ENCODE measurements around the gene SARS2.
"Not testable (repeated sequence)": the region's sequence is repeated elsewhere in the genome, so short reads cannot be mapped to it uniquely, and the experiment has no call there.

Gene SARS2

GRCh38 chr19:38946229-38947010 lies 15.9 kb upstream of the SARS2 start:
- DNase-seq, result no peak

GRCh38 chr19:38945562-38946228 lies 15.1 kb upstream of the SARS2 start:
- no peak for DNase-seq

DNA sequence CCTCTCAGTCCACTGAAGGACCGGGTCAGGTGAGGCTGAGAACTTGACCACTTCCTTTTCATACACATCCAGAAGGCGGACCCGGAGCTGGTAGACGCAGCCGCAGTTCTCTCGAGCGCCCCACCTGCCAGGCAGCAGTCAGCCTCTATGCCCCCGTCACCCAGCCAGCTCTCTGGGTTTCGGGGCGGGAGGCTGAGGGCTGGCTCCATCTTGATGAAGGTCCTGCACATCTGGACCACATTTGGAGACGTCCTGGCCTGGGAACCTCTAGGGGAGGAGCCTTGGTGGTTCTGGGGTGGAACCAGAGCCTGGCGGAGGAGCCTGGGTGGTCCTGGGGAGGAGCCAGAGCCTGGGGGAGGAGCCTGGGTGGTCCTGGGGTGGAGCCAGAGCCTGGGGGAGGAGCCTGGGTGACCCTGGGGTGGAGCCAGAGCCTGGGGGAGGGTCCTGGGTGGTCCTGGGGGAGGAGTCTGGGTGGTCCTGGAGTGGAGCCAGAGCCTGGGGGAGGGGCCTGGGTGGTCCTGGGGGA lies 14.5 kb upstream of the SARS2 start:
- DNase-seq, result peak; percentile 5

- DNase-seq, result no peak
These were observed 12.1 kb upstream of the SARS2 start for GRCh38 chr19:38942471-38943181.

DNA sequence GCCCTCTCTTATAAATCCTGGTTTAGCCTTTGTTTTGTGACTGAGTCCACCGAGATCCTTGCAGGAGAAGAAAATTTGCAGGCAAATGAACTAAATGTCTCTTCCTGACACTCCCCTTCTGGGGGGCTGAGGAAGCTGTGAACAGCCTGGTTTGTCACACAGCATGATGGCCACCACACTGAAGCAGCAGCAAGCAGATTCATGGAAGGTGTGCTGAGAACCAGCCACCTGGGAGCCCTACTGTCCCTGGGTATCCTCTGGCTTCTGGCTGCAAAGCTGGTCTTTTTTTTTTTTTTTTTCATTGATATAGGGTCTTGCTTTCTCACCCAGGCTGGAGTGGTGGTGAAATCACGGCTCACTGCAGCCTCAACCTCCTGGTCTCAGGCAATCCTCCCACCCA lies 11.4 kb upstream of the SARS2 start:
- no peak for DNase-seq

DNA sequence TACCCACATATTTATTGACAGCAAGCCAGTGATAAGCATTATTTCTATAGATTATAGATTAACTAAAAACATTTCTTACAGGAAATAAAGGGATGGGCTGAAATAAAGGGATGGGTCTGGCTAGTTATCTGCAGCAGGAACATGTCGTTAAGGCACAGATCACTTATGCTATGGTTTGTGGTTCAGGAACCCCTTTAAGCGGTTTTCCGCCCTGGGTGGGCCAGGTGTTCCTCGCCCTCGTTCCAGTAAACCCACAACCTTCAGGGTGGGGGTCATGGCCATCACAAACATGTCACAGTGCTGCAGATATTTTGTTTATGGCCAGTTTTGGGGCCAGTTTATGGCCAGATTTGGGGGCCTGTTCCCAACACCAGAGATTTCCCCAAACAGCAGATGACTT lies 10.9 kb upstream of the SARS2 start:
- not testable (repeated sequence) for DNase-seq

DNA sequence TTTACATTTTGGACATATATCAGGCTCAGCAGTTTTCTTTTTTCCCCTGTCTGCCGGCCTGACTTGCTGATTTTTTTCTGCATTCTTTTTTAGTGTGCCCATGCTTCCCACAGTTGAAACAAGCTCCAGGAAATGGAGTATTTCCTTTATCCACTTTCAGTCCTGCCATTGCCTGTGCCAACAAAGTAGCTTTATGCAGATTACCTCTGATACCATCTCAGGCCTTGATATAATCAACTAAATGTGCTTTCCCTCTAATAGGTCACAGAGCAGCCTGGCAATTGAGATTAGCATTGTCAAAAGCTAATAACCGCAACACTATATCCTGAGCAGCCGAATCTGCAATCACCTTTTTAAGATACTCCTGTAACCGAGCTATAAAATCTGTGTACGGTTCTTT lies 9.4 kb upstream of the SARS2 start:
- no peak for DNase-seq

GRCh38 chr19:38933544-38933943 lies 3.0 kb upstream of the SARS2 start:
- DNase-seq, result no peak

GRCh38 chr19:38932425-38933179 lies 2.0 kb upstream of the SARS2 start:
- DNase-seq, result no peak

DNA sequence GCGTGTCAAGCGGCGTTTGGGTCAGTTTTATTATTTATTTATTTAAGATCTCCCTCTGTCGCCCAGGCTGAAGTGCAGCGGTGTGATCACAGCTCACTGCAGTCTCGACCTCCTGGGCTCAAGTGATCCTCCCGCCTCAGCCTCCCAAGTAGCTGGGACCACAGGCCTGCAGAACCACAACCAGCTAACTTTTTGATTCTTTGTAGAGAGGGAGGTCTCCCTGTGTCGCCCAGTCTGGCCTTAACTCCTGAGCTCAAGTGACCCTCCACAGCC lies 894 bp upstream of the SARS2 start:
- DNase-seq, result no peak

GRCh38 chr19:38930776-38931520 lies 385 bp upstream of the SARS2 start, which contains the start of gene MRPS12:
MRPS12 (plus strand) TSS chr19:38930944; CDS start chr19:38931295, 351 bp downstream.
- DNase-seq, result peak; percentile 98

GRCh38 chr19:38928391-38929001 lies 2.1 kb downstream of the SARS2 start:
- DNase-seq, result no peak

GRCh38 chr19:38924388-38924787 lies 6.2 kb downstream of the SARS2 start:
- no peak for DNase-seq

DNA sequence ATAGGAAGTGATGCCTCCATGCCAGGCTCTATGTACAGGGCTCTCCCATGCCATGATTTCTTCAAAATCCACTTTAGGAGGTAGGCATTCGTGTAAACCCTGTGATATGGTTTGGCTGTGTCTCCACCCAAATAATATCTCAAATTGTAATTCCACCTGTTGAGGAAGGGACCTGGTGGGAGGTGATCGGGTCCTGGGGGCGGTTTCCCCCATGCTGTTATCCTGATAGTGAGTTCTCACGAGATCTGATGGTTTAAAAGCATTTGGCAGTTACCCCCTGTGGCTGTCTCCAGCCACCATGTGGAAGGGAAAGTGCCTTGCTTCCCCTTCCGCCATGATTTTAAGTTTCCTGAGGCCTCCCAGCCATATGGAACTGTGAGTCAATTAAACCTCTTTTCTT lies 8.1 kb downstream of the SARS2 start:
- no peak for DNase-seq

DNA sequence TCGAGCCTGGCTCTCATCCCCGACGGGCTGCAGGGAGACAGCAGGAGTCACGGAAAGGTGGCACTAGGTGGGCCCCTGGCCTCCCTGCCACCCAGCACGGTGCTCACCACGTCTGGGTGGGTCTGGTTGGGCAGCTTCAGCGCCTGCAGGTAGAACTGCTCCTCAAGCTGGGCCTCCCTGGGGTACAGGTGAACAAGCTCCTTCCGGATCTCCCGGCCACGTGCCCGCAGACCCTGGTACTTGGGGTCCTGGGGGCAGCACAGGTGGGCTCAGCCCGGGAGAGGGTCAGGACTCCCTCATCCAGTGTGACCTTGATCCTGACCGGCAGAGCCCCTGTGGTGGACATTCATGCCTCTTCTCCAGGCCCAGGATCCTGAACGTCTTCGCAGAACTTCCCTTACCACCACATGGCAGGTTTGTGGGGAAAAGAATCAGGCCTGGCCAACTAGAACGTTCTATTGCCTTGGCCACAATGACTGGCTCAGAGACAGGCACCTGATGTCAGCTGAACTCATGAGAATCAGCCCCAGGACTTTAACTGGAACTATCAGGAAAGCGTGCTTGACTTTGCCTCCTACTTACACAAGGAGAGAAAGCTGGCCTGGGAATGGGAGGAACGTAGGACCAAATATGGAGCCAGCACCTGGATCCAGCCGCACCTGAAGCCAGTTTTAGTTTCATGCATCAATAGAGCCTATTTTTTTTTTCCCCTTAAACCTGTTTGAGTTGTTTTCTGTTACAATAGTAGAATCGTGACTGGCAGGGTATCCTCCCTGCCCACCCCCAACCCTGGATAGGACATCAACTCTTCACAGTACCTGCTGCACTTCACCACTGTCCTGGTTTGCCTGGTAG lies 8.9 kb downstream of the SARS2 start:
- no peak for DNase-seq

GRCh38 chr19:38920602-38921419 lies 9.8 kb downstream of the SARS2 start:
- no peak for DNase-seq

DNA sequence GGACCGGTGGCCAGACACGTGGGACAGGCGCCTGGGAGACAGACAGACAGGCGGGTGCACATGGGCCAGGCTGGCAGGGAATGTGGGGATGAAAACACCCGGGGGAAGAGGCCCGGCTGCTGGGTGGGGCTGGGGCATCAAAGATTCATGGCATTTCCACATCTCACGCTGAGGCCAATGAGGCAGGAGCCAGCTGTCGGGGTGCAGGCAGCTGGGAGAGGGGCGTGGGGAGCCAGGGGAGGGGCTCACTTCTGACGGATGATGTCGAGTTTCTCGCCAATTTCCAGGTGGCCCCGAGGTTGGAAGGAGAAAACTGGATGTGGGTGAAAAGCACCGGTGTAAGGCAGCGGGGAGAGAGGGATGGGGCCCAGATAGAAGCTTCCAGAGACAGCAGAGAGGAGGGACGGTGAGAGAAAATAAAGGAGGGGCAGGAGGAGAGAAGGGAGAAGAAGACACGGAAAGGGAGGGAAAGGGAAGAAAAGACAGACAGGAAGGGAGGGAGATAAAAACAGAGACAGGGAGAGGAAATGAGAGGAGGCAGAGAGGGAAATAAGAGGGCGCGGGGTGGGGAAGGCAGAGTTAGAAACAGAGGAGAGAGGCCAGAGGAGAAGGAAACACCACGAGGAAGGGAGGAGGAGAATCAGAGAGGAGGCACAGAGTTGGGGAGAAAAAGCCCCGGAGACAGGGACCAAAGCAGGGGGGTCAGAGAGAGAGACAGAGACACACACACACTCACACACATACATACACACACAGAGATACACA lies 10.5 kb downstream of the SARS2 start:
- DNase-seq, result no peak

- no peak for DNase-seq
These were observed 12.0 kb downstream of the SARS2 start for GRCh38 chr19:38918526-38918925.

DNA sequence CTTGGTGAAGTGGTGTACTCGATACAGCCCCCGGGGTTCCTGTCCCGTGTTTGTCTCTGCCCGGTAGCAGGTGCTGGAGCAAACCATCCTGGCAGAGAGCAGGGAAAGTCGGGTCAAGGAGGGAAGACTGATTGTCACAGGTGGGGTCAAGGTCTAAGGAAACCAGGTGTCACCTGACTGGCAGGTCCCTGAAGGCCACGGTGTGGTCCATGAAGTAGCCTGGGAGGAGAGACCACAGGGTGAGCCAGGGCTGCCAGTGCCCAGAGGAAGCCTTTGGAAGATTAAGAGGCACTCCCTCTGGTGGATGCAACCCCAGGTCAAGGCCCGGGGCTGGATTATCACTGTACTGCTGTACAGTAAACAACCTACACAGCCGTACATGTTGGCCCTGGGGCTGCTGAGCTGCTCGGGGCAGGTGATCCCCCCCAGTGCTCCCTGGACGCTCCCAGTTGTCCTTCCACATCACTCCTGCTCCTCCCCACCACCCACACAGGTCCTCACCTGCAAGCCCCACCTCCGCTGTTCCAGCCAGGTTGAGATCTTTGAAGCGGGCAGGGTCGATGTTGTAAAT lies 12.6 kb downstream of the SARS2 start:
- no peak for DNase-seq
